ENCODE data around the gene ASAH2B.
A peak's percentile ranks its signal among the peaks of the same experiment; 100 is the strongest.
"Not testable (repeated sequence)": the region's sequence is repeated elsewhere in the genome, so short reads cannot be mapped to it uniquely, and the experiment has no call there.

Gene ASAH2B

GRCh38 chr10:50739618-50740292 lies at the start of gene ASAH2B:
TSS of gene ASAH2B (plus strand) at chr10:50739936. CDS start at chr10:50745131, 5,195 bp downstream.
- peak; percentile 65 for DNase-seq (ENCODE audit: low read depth)

DNA sequence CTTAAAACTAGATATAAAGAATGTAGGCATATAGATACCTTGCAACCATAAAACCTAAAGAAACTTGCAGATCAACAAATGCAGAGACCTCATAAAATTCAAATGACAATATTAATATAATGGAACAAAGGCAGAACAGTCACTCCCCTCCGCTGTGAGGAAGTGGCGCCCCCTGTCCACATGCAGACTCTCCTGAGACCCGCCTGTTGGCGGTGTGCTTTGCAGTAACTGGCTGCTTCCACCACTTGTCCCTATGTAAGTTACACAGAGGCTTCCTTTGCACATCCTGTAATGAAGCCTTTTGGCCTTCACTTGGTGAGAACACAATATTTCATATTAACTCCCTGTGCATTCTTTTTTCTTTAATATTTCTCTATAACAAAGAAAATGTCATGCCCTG lies 41.9 kb upstream of the ASAH2B start:
- DNase-seq (ENCODE audit: low read depth), result not testable (repeated sequence)

- not testable (repeated sequence) for DNase-seq (ENCODE audit: low read depth)
These were observed 37.8 kb upstream of the ASAH2B start for GRCh38 chr10:50701947-50702346.

DNA sequence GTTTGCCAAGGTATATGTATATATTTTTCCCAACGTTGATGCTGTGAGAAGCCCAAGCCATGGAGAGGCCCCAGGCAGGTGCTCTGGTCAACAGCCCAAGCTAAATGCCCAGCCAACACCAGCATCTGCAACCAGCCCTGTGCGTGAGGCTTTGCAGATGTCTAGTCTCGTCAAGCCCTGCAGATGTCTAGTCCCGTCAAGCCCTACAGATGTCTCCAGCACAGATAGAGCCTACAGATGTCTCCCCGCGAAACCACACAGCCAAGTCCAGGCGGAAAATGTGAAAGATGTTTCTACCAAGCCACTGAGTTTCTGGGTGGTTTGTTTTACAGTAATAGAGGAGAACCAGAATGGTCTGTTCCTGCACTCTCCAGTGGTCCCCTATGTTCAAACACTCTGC lies 36.7 kb upstream of the ASAH2B start:
- DNase-seq (ENCODE audit: low read depth), result not testable (repeated sequence)

GRCh38 chr10:50704436-50705079 lies 35.2 kb upstream of the ASAH2B start:
- not testable (repeated sequence) for DNase-seq (ENCODE audit: low read depth)

DNA sequence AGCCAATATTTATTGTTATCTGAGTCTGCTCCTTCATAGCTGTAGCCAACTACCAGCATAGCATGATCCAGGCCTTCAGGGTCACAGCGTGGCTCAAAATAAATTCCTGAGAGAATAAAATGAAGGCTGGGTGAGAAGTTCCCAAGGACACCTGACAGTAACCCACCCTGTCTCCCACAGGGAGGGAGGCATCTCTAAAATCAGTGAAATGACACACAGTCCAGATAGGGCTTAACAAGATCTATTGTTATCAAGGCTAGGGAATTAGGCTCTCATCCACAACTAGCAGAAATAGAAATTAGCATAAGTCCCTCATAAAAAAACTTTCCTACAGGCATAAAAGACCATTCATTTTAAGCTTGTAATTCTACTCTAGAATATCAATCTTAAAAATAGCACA lies 33.7 kb upstream of the ASAH2B start:
- not testable (repeated sequence) for DNase-seq (ENCODE audit: low read depth)

GRCh38 chr10:50710241-50710640 lies 29.5 kb upstream of the ASAH2B start:
- DNase-seq (ENCODE audit: low read depth), result not testable (repeated sequence)

- not testable (repeated sequence) for DNase-seq (ENCODE audit: low read depth)
These were observed 15.9 kb upstream of the ASAH2B start for GRCh38 chr10:50723812-50724211.

DNA sequence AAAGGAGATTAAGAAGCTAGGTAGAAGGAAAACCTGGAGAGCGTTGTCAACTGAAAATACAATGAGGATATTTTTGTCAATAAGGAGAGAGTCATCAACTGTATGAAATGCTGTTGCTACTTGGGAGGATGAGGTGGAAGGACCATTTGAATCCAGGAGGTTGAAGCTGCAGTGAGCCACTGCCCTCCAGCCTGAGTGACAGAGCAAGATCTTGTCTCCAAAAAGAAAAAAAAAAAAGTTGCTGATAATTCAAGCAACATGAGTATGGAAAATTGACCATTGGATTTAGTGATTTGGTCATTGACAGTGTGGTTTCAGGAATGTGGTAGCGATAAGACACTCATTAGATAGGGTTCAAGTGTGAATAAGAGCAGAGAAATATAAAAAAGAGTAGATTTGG lies 11.6 kb upstream of the ASAH2B start:
- DNase-seq (ENCODE audit: low read depth), result not testable (repeated sequence)

- DNase-seq (ENCODE audit: low read depth), result not testable (repeated sequence)
These were observed 634 bp upstream of the ASAH2B start for GRCh38 chr10:50738987-50739617.

- DNase-seq (ENCODE audit: low read depth), result no peak
These were observed 535 bp downstream of the ASAH2B start for GRCh38 chr10:50740293-50740648.

DNA sequence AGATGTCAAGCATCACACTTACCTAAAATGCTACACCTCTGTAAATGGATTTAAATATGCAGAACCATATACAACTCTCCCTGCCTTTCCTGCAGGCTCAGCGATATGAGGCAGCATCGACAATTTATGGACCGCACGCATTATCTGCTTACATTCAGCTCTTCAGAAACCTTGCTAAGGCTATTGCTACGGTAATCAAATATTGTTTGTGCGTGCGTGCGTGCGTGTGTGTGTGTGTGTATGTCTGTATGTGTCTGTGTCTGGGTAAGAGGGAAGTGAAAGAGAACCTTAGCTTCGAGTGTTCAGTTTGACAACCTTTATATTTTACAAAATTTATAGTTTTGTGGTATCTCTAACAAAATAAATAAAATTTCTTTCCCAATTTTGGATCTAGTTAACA lies 3.1 kb downstream of the ASAH2B start:
- not testable (repeated sequence) for DNase-seq (ENCODE audit: low read depth)

GRCh38 chr10:50766774-50767513 lies 27.2 kb downstream of the ASAH2B start:
- not testable (repeated sequence) for DNase-seq (ENCODE audit: low read depth)

GRCh38 chr10:50772042-50772441 lies 32.3 kb downstream of the ASAH2B start:
- DNase-seq (ENCODE audit: low read depth), result not testable (repeated sequence)

- DNase-seq (ENCODE audit: low read depth), result not testable (repeated sequence)
These were observed 35.1 kb downstream of the ASAH2B start for GRCh38 chr10:50774868-50775267.

DNA sequence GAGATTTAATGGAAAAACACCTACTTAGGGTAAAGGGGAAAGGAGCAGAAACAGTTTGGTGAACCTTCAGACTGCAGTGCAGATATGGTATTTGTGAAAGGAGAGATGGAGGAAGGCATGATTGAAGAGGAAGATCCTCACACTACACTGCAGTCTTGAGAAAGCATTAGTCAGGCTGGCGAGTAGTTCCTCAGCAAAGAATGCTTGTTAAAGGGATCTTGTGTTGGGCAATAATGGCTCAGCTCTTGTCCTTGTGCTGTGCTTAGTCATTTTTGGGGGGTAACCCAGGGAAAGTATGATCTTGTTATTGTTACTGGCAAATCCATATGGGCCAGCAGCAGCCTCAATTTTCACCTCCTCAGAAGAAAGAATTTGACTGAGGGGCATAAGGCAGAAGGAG lies 40.3 kb downstream of the ASAH2B start:
- not testable (repeated sequence) for DNase-seq (ENCODE audit: low read depth)

- not testable (repeated sequence) for DNase-seq (ENCODE audit: low read depth)
These were observed 42.3 kb downstream of the ASAH2B start for GRCh38 chr10:50782017-50782416.

DNA sequence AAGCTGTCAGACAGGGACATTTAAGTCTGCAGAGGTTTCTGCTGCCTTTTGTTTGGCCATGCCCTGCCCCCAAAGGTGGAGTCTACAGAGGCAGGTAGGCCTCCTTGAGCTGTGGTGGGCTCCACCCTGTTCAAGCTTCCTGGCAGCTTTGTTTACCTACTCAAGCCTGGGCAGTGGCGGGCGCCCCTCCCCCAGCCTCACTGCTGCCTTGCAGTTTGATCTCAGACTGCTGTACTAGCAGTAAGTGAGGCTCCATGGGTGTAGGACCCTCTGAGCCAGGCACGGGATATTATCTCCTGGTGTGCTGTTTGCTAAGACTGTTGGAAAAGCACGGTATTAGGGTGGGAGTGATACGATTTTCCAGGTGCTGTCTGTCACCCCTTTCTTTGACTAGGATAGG lies 48.2 kb downstream of the ASAH2B start:
- not testable (repeated sequence) for DNase-seq (ENCODE audit: low read depth)

DNA sequence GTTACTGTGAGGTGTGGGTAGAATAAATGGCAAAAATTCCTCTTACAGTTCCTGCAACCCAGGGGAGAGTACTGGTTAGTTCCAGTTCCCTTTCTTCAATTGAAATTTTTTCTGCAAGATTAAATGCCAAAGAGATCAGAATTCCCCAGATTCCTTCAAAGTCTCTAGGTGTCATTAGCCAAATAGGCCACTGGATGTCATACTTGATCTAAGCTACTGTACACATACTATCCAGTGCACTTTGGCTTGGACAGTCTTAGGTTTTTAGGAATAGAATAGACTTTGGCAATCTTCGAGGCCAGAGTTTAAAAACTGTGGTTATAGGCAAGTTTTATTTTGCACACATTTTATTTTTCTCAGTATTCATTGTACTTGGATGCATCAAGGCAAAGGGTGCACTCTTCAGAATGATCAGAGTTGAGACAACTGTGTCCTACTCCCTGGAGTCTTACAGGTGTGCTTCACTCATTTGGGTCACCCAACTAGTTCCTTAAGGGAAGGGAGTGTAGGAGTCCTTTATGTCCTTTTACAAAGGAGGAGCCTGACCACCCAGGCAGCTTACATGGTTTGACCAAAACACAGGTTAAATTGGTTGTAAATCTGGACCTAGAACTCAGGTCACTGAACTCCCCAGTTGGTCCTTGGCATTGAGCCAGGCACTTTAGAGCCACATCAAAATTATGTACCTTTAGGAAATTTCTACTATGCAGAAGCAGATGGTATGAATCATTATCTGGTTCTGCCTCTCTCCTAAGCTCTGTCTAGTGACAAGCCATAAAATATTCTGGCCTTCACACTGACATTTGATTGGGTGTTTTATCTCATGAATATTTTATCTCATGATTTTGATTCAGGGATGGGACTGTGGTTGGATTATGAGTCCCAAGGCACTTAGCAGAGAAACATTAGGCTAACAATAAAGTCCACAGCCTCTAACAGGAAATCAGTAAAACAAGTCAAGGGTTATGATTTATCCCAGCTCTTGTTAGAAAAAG lies 49.5 kb downstream of the ASAH2B start:
- no peak for DNase-seq (ENCODE audit: low read depth)

DNA sequence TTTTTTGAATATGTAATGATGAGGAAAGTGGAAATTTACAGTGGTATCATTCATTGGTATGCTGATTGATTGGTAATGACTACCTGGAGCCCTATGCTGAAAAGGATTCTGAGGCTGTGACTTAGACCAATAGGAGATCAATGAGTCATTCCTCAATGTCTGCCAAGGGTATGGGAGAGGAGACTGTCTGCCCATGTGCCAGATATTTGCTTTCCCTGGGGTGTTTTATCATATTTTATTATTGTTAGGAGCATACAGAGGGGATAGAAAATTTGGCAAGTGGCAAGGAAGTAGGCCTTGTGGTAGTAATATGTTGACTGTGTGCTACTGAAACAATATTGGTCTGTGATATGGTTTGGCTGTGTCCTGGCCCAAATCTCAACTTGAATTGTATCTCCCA lies 54.8 kb downstream of the ASAH2B start:
- DNase-seq (ENCODE audit: low read depth), result no peak

DNA sequence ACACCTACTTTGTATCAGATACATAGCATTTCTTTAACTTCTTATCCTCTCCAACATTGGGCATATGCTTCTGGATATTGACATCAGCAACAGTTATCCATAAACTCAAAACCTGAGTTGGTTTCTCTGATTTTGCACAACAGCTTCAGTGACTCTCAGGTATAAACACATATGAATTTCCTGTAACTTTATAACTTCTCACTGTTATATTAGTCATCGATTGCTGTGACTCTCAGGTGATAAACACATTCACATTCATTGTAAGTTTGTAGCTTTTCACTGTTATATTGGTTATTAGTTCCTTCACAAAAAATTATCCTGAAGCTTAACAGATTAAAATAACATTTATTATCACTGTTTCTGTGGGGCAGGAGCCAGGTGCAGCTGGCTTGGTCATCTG lies 57.0 kb downstream of the ASAH2B start:
- DNase-seq (ENCODE audit: low read depth), result no peak

All from stimulated activated CD8-positive, alpha-beta memory T cell treated with anti-CD3 and anti-CD28 coated beads, Interleukin-4, amount 100 ng/mL, for 24 hours (primary cell).